Measurements from ENCODE around the gene RNF40.

Gene RNF40

GRCh38 chr16:30767767-30768465, 5.8 kb downstream of the RNF40 start:
- H3K4me1 Mint-ChIP-seq: peaks cover 18% of the 10 kb centered on the region
- H3K36me3 Mint-ChIP-seq: peaks cover 19% of the 10 kb centered on the region
- H3K4me3 Mint-ChIP-seq: no peak overlapping the region
- H3K27ac Mint-ChIP-seq: no peak overlapping the region
- H3K27me3 Mint-ChIP-seq: no peaks in the 10 kb centered on the region
- no peaks in the 10 kb centered on the region for H3K9me3 Mint-ChIP-seq

- H3K4me3 Mint-ChIP-seq: no peak overlapping the region
- no peak overlapping the region for H3K27ac Mint-ChIP-seq
- peaks cover 19% of the 10 kb centered on the region for H3K36me3 Mint-ChIP-seq
- H3K4me1 Mint-ChIP-seq: peaks cover 12% of the 10 kb centered on the region
- H3K27me3 Mint-ChIP-seq: no peaks in the 10 kb centered on the region
- no peaks in the 10 kb centered on the region for H3K9me3 Mint-ChIP-seq
These were observed 6.6 kb downstream of the RNF40 start for GRCh38 chr16:30768583-30769181.

GRCh38 chr16:30769379-30770089, 7.4 kb downstream of the RNF40 start:
- Mint-ChIP-seq H3K27ac (no peak overlapping the region), H3K4me1 (peaks cover 10% of the 10 kb centered on the region), H3K36me3 (peaks cover 21% of the 10 kb centered on the region), H3K27me3 (no peaks in the 10 kb centered on the region), H3K4me3 (no peak overlapping the region), H3K9me3 (no peaks in the 10 kb centered on the region)

- no peaks in the 10 kb centered on the region for H3K9me3 Mint-ChIP-seq
- peaks cover 17% of the 10 kb centered on the region for H3K36me3 Mint-ChIP-seq
- H3K27ac Mint-ChIP-seq: no peak overlapping the region
- no peak overlapping the region for H3K4me3 Mint-ChIP-seq
- peaks cover 17% of the 10 kb centered on the region for H3K4me1 Mint-ChIP-seq
- H3K27me3 Mint-ChIP-seq: no peaks in the 10 kb centered on the region
These were observed 9.6 kb downstream of the RNF40 start for GRCh38 chr16:30771726-30772125.

- H3K27ac Mint-ChIP-seq: no peak overlapping the region
- H3K4me1 Mint-ChIP-seq: peaks cover 23% of the 10 kb centered on the region
- H3K9me3 Mint-ChIP-seq: no peaks in the 10 kb centered on the region
- peaks cover 10% of the 10 kb centered on the region for H3K36me3 Mint-ChIP-seq
- no peaks in the 10 kb centered on the region for H3K27me3 Mint-ChIP-seq
- H3K4me3 Mint-ChIP-seq: no peak overlapping the region
These were observed 11.7 kb downstream of the RNF40 start for GRCh38 chr16:30773826-30774225.

GRCh38 chr16:30774367-30775130, 12.4 kb downstream of the RNF40 start:
- H3K4me1 Mint-ChIP-seq: peaks cover 23% of the 10 kb centered on the region
- peaks cover 10% of the 10 kb centered on the region for H3K36me3 Mint-ChIP-seq
- H3K9me3 Mint-ChIP-seq: no peaks in the 10 kb centered on the region
- H3K27ac Mint-ChIP-seq: no peak overlapping the region
- peak overlapping the region; percentile 92 for H3K4me3 Mint-ChIP-seq
- no peaks in the 10 kb centered on the region for H3K27me3 Mint-ChIP-seq

GRCh38 chr16:30775131-30775391, 12.9 kb downstream of the RNF40 start:
- peak overlapping the region; percentile 92 for H3K4me3 Mint-ChIP-seq
- H3K27me3 Mint-ChIP-seq: no peaks in the 10 kb centered on the region
- peak overlapping the region; percentile 97 for H3K27ac Mint-ChIP-seq
- H3K36me3 Mint-ChIP-seq: peaks cover 10% of the 10 kb centered on the region
- H3K9me3 Mint-ChIP-seq: no peaks in the 10 kb centered on the region
- peaks cover 23% of the 10 kb centered on the region for H3K4me1 Mint-ChIP-seq

- peaks cover 10% of the 10 kb centered on the region for H3K36me3 Mint-ChIP-seq
These were observed 13.5 kb downstream of the RNF40 start for GRCh38 chr16:30775392-30776188.

GRCh38 chr16:30777591-30778297, 15.6 kb downstream of the RNF40 start:
- Mint-ChIP-seq H3K9me3 (no peaks in the 10 kb centered on the region), H3K36me3 (peaks cover 3% of the 10 kb centered on the region), H3K4me1 (peaks cover 16% of the 10 kb centered on the region), H3K4me3 (peak overlapping the region; percentile 92), H3K27ac (no peak overlapping the region), H3K27me3 (no peaks in the 10 kb centered on the region)

More at GRCh38 chr16:30775392-30776188, 13.5 kb downstream of the RNF40 start:
- Mint-ChIP-seq H3K27ac (peak overlapping the region; percentile 97), H3K9me3 (no peaks in the 10 kb centered on the region), H3K4me1 (peaks cover 23% of the 10 kb centered on the region), H3K4me3 (peak overlapping the region; percentile 92), H3K27me3 (no peaks in the 10 kb centered on the region)

GRCh38 chr16:30778549-30779244, 16.6 kb downstream of the RNF40 start:
- H3K27me3 Mint-ChIP-seq: no peaks in the 10 kb centered on the region
- peak overlapping the region; percentile 46 for H3K27ac Mint-ChIP-seq
- H3K9me3 Mint-ChIP-seq: no peaks in the 10 kb centered on the region
- peaks cover 14% of the 10 kb centered on the region for H3K4me1 Mint-ChIP-seq
- H3K4me3 Mint-ChIP-seq: peak overlapping the region; percentile 27
- H3K36me3 Mint-ChIP-seq: peaks cover 3% of the 10 kb centered on the region

- Mint-ChIP-seq H3K9me3 (no peaks in the 10 kb centered on the region), H3K4me3 (no peak overlapping the region), H3K27ac (no peak overlapping the region), H3K4me1 (peaks cover 13% of the 10 kb centered on the region), H3K27me3 (no peaks in the 10 kb centered on the region), H3K36me3 (peaks cover under 1% of the 10 kb centered on the region)
These were observed 17.5 kb downstream of the RNF40 start for GRCh38 chr16:30779596-30779995.

- no peaks in the 10 kb centered on the region for H3K27me3 Mint-ChIP-seq
- H3K36me3 Mint-ChIP-seq: no peaks in the 10 kb centered on the region
- H3K9me3 Mint-ChIP-seq: no peaks in the 10 kb centered on the region
- H3K27ac Mint-ChIP-seq: peak overlapping the region; percentile 30
- no peak overlapping the region for H3K4me3 Mint-ChIP-seq
- peaks cover 12% of the 10 kb centered on the region for H3K4me1 Mint-ChIP-seq
These were observed 17.9 kb downstream of the RNF40 start for GRCh38 chr16:30780021-30780420.

GRCh38 chr16:30780549-30780948, 18.4 kb downstream of the RNF40 start:
- H3K36me3 Mint-ChIP-seq: no peaks in the 10 kb centered on the region
- no peak overlapping the region for H3K4me3 Mint-ChIP-seq
- H3K27me3 Mint-ChIP-seq: no peaks in the 10 kb centered on the region
- no peak overlapping the region for H3K27ac Mint-ChIP-seq
- no peaks in the 10 kb centered on the region for H3K9me3 Mint-ChIP-seq
- peaks cover 17% of the 10 kb centered on the region for H3K4me1 Mint-ChIP-seq
